Subcutaneous adipose tissue (tissue), 4 donors: Measurements from ENCODE around the gene PARP14. TPM values are rescaled to one million over a fixed set of nuclear protein-coding genes. Genes with fewer than 3 reads are reported as not detected.

Experiments used
- total RNA-seq, 4 donors: library from RNA; depleted of rRNA; stranded (reverse); fragments of >200 nt; gene quantifications; one replicate each; pipeline ENCODE4 v1.1.0, GENCODE V29; 2016
- TF ChIP-seq, protein P1 (sequence below): fragments of 450-650 bp; IDR thresholded peaks from one replicate; pipeline ENCODE4 v1.5.1; 2016; ENCODE audit warnings: low read depth, mild to moderate bottlenecking, control low read depth, antibody characterized with exemption, moderate library complexity

PARP14 gene
- total RNA-seq, 4 donors from 2014 or later: 65.2 to 107 (median 85.5) TPM

DNA sequence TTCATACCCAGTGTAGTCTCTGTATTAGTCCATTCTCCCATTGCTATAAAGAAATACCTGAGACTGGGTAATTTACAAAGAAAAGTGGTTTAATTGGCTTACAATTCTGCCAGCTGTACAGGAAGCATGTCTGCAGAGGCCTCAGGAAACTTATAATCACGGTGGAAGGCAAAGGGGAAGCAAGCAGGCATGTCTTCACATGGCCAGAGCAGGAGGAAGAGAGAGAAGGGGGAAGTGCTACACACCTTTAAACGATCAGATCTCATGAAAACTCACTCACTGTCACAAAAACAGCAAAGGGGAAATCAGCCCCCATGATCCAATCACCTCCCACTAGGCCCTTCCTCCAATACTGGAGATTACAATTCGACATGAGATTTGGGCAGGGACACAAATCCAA lies 6.3 kb upstream of the PARP14 start:
- TF ChIP-seq, protein P1, sequence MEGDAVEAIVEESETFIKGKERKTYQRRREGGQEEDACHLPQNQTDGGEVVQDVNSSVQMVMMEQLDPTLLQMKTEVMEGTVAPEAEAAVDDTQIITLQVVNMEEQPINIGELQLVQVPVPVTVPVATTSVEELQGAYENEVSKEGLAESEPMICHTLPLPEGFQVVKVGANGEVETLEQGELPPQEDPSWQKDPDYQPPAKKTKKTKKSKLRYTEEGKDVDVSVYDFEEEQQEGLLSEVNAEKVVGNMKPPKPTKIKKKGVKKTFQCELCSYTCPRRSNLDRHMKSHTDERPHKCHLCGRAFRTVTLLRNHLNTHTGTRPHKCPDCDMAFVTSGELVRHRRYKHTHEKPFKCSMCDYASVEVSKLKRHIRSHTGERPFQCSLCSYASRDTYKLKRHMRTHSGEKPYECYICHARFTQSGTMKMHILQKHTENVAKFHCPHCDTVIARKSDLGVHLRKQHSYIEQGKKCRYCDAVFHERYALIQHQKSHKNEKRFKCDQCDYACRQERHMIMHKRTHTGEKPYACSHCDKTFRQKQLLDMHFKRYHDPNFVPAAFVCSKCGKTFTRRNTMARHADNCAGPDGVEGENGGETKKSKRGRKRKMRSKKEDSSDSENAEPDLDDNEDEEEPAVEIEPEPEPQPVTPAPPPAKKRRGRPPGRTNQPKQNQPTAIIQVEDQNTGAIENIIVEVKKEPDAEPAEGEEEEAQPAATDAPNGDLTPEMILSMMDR: no peak

DNA sequence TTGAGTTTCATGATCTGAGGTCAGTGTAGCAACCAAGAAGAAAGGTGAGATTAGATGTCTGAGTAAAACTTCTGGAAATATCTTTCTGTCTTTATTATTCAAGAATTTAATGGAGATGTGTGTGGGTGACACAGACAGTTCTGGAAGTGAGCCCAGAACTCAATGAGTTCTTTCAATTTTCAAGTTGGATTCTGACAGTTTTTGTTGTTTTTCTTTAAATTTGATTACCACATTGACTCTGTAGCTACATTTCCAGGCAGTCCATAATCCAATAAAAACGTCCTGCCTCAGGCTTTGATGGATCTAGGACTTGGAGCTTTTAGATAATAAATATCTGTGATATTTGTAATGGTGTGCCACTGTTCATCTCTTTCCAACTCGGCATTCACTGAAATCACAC lies 3.9 kb upstream of the PARP14 start:
- TF ChIP-seq, protein P1: no peak

DNA sequence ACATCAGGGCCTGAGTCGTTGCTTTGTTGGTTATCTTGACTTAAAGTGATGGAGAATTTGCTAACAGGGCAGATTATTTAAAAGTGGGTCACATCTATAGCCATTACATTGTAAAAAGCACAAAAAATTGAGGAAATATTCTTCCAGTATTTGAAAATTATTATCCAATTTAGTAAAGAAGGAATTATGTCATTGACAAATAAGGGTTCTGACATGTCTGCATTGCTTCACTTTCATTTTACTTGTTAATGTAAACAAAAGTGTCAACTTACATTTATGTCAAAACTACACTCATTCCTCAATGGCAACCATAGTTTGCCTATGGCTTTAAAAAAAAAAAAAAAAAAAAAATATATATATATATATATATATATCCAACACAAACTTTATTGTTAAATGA lies 3.4 kb upstream of the PARP14 start:
- TF ChIP-seq, protein P1: no peak

DNA sequence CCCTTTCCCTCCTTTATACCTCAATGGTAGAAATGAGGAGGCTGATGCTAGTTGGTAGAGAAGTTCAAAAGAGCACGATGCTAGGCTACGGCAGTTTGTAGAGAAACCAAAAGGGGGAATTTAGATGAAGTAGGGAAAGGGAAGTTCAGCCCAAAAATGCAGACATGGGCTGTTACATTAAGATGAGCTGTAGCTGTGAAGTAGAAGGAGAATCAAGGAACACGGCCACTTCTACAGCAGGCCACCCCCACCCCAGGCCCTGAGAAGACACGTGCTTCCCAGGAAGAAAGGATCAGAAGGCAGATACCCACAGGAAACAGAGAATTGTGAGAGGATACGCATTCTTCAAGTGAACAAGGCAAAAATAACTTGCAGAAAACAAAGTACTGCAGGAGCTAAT lies 2.1 kb upstream of the PARP14 start:
- TF ChIP-seq, protein P1: no peak

DNA sequence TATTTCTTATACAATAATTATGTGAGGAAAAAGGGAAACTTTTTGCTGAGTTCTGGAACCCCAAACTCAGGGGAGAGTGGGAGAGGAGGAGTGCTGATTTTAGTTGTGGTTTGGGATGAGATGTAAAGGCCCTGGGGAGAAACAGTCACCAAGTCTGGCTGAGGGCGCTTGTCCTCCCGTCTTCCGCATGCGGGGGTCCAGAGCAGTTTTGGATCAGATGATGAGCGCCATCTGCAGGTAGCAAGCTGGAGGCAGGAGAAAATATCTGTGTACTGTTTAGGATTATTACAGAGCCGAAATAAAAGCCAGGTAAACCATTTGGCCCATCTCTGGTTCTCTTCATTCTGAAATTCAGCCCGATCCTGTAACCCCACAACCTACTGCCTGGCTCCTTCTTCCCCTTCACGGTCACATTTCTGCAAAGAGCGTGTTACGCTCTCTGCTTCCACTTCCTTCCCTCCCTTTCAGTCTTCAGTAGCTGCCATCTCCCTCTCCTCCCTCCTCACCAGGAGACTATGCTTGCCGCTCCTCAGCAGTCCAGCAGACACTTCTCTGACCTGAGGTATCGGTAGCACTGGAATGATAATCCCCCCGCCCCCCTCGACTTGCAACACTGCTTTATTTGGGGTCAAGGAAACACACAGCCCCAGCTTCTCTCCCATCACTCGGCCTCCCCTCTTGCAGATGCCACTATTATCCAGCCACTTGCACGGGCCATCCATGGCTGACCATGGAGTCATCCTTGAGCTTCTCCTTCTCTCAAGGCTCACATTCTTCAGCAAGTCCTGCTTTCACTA lies 1.4 kb upstream of the PARP14 start:
- TF ChIP-seq, protein P1: no peak

DNA sequence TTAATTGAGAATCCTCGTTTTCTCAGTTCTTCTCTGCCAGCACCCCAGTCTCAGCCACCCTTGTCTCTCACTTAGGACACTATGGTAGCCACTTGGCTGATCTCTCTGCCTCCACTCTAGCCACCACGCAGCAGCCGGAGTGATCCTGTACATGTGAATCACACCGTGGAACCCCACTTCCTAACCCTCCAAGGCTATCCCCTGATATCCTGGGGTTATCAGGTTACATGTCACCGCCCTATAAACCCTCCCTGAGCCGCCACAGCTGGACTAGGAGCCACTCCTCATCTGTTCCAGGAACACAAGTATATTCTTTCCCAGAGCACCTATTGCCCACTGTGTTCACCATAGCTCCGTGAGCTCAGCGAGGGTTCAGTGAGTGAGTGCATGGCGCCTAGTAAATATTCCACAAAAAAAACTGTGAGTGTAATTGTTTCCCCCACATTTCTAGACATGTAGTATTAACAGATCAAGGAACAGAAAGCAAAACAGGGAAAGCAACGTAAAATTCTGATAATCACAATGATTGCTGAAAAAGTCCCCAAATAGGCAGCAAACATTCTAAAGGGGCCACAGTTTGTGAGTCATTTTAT lies 661 bp upstream of the PARP14 start:
- TF ChIP-seq, protein P1: no peak

DNA sequence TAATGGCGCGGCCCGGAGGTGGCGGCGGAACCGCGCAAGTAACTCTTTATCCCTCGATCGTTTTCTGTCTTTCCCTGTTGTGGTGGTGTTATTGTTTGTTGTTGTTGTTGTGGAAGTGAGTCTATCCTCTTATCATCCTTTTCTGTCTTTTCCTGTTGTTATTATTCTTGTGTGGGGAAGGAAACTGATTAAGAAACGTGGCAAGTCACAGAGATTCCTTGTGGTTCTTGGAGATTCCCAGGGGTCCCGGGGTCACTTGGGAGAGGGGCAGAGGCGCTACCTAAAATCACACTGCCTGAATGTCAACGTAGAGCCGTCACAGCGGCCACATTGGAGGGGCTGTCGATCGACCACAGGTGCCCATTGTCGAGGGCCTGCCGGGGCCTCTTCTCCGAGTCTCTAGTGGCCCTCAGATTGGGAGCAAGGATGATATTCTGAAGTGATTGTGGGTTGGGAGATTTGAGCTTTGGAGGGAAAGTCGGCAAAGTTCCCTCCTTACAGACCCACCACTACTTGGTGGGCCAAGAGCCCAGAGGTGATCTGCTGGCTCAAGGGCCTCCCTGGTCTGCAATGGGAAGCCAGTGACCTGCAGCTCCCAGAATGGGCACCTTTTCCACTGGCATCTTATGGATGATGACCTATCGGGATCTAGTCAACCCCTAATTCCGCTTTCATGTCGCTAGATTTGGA lies 790 bp downstream of the PARP14 start:
- TF ChIP-seq, protein P1: no peak
